ENCODE measurements around the gene RNLS.

DNA sequence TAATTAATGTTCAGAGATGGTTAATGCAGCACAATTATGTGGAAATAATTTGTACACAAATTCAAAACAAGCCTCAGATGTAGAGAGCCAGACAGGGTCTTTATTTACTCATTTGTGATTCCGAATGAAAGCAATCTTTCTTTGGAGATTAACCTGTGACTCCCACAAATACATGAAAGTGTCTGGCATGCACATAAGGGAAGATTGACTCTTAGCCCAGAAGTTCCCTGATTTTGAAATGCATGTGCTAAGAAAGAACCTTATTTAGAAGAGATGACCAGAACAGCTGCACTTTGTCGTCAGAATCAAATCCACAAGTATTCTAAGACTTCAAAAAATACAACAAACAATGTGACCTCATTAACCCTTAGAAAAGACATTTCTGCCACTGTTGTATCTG, 45.1 kb downstream of the RNLS start:
- TF ChIP-seq MXI1 (IDR thresholded peaks at IDR 0.05; ENCODE audit: borderline replicate concordance, low read depth, low read length): no peak
- TF ChIP-seq, protein P1, sequence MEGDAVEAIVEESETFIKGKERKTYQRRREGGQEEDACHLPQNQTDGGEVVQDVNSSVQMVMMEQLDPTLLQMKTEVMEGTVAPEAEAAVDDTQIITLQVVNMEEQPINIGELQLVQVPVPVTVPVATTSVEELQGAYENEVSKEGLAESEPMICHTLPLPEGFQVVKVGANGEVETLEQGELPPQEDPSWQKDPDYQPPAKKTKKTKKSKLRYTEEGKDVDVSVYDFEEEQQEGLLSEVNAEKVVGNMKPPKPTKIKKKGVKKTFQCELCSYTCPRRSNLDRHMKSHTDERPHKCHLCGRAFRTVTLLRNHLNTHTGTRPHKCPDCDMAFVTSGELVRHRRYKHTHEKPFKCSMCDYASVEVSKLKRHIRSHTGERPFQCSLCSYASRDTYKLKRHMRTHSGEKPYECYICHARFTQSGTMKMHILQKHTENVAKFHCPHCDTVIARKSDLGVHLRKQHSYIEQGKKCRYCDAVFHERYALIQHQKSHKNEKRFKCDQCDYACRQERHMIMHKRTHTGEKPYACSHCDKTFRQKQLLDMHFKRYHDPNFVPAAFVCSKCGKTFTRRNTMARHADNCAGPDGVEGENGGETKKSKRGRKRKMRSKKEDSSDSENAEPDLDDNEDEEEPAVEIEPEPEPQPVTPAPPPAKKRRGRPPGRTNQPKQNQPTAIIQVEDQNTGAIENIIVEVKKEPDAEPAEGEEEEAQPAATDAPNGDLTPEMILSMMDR (conservative IDR thresholded peaks at IDR 0.05; ENCODE audit: low read depth, low read length): no peak
- TF ChIP-seq, protein P2, sequence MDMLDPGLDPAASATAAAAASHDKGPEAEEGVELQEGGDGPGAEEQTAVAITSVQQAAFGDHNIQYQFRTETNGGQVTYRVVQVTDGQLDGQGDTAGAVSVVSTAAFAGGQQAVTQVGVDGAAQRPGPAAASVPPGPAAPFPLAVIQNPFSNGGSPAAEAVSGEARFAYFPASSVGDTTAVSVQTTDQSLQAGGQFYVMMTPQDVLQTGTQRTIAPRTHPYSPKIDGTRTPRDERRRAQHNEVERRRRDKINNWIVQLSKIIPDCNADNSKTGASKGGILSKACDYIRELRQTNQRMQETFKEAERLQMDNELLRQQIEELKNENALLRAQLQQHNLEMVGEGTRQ (IDR thresholded peaks at IDR 0.05; ENCODE audit: low read depth, low read length): no peak
- no peak for TF ChIP-seq RAD21 (IDR thresholded peaks at IDR 0.05; ENCODE audit: low read length)
- TF ChIP-seq CHD1 (IDR thresholded peaks at IDR 0.05; ENCODE audit: low read depth, low read length): no peak
- TF ChIP-seq CEBPB (IDR thresholded peaks at IDR 0.05; ENCODE audit: low read depth, low read length): no peak
- TF ChIP-seq POLR2A (IDR thresholded peaks at IDR 0.05; ENCODE audit: low read depth, low read length): no peak
- TF ChIP-seq, protein P3, sequence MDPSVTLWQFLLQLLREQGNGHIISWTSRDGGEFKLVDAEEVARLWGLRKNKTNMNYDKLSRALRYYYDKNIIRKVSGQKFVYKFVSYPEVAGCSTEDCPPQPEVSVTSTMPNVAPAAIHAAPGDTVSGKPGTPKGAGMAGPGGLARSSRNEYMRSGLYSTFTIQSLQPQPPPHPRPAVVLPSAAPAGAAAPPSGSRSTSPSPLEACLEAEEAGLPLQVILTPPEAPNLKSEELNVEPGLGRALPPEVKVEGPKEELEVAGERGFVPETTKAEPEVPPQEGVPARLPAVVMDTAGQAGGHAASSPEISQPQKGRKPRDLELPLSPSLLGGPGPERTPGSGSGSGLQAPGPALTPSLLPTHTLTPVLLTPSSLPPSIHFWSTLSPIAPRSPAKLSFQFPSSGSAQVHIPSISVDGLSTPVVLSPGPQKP (IDR thresholded peaks at IDR 0.05; ENCODE audit: borderline replicate concordance, low read depth, low read length): no peak

Measured in IMR-90 (cell line).